ENCODE results near the gene NSUN4. TPM values are rescaled to one million over a fixed set of nuclear protein-coding genes. Genes with fewer than 3 reads are reported as not detected.
A peak's percentile ranks its signal among the peaks of the same experiment; 100 is the strongest.

The NSUN4 gene
- total RNA-seq, 1 experiment from 2014 or later: 20.4 TPM

- no peak overlapping the region for H2BK120ac ChIP-seq (ENCODE audit: low read depth, low read length, poor library complexity, severe bottlenecking)
Observed at GRCh38 chr1:46341222-46342083, 846 bp downstream of the NSUN4 start.

More at GRCh38 chr1:46341222-46342083, 846 bp downstream of the NSUN4 start:
- Histone ChIP-seq H3K56ac (ENCODE audit: insufficient read length, low read depth, low read length) (no peak overlapping the region), H3K9me3 (ENCODE audit: control insufficient read depth, low read depth, low read length) (no peaks in the 10 kb centered on the region), H4K5ac (ENCODE audit: insufficient read length, low read depth, low read length) (no peak overlapping the region), H3K14ac (ENCODE audit: insufficient read depth, low read length) (peak overlapping the region; percentile 41; the same call in 1 of the 2 replicates), H3K79me1 (ENCODE audit: insufficient read depth, low read depth, low read length, poor library complexity, severe bottlenecking) (no peaks in the 10 kb centered on the region), H2AK5ac (ENCODE audit: insufficient read length, low read length) (no peak overlapping the region), H3K9ac (ENCODE audit: extremely low read depth, insufficient read length, low read length) (peak overlapping the region; percentile 85), H3K4ac (ENCODE audit: low read depth, low read length) (no peak overlapping the region; the same call in 1 of the 2 replicates), H3K27me3 (ENCODE audit: insufficient read depth, low read length) (no peaks in the 10 kb centered on the region), H3K23me2 (ENCODE audit: insufficient read length, low read depth, low read length, poor library complexity, severe bottlenecking) (peaks cover 5% of the 10 kb centered on the region), H2BK20ac (ENCODE audit: low read depth, low read length, poor library complexity, severe bottlenecking) (no peak overlapping the region), H4K91ac (ENCODE audit: insufficient read length, low read depth, low read length) (no peak overlapping the region), H3K4me1 (ENCODE audit: insufficient read depth, low read length) (no peaks in the 10 kb centered on the region; the same call in 1 of the 2 replicates), H3T11ph (ENCODE audit: low read length) (no peak overlapping the region), H3K27ac (ENCODE audit: insufficient read length, low read depth, low read length) (no peak overlapping the region), H4K8ac (replicated peaks; ENCODE audit: insufficient read length, low read depth, low read length) (no peak overlapping the region), H3K4me2 (ENCODE audit: insufficient read depth, insufficient read length, low read length) (peak overlapping the region; percentile 49), H4K20me1 (ENCODE audit: control insufficient read depth, insufficient read depth, insufficient read length) (no peaks in the 10 kb centered on the region), H3K18ac (ENCODE audit: insufficient read length, low read depth, low read length) (no peak overlapping the region), H3K79me2 (ENCODE audit: insufficient read depth, low read length) (no peaks in the 10 kb centered on the region), H3K23ac (ENCODE audit: insufficient read length, low read depth, low read length) (no peak overlapping the region), H2BK12ac (ENCODE audit: insufficient read length, low read depth, low read length) (no peak overlapping the region), H2AFZ (ENCODE audit: low read length) (no peak overlapping the region), H2BK15ac (ENCODE audit: low read depth, low read length) (no peak overlapping the region), H2BK5ac (ENCODE audit: insufficient read length, low read length) (no peak overlapping the region)
- TF ChIP-seq CTCF (conservative IDR thresholded peaks at IDR 0.05): no peak
- peaks cover 11 to 43% (median 35%) of the 10 kb centered on the region in 3 experiments; a peak in 6 of 7 replicates for H3K36me3 Mint-ChIP-seq (ENCODE audit: insufficient read depth in 1 of 3, low read depth in 3 of 3)
- peaks cover 0 to 3% of the 10 kb centered on the region in 2 experiments; a peak in 2 of 5 replicates for H3K9me3 Mint-ChIP-seq
- WGBS (ENCODE audit: extremely low coverage, insufficient read length, low lambda C conversion rate): no CpG with 5 or more reads among the region's 31 CpGs
- H3K4me3 Mint-ChIP-seq: peak overlapping the region; percentile 89 to 96
- no peak for DNase-seq
- peak overlapping the region; percentile 36 to 100 (median 100) for H3K27ac Mint-ChIP-seq
- H3K27me3 Mint-ChIP-seq (ENCODE audit: low read depth): no peaks in the 10 kb centered on the region
- H3K4me1 Mint-ChIP-seq: peaks cover 20 to 23% of the 10 kb centered on the region in 2 experiments
